ENCODE data around the gene C3orf22. TPM values are rescaled to one million over a fixed set of nuclear protein-coding genes. Genes with fewer than 3 reads are reported as not detected.
"Not testable (repeated sequence)": the region's sequence is repeated elsewhere in the genome, so short reads cannot be mapped to it uniquely, and the experiment has no call there.

The C3orf22 gene, protein sequence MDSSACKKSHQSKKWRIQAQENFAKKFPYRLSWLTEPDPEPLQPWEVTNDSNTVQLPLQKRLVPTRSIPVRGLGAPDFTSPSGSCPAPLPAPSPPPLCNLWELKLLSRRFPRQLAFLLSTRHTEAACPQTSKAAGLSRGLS
- not detected in 2 replicates for total RNA-seq (2014; rRNA removed; shearing (Covaris generic); ENCODE audit: low replicate concordance)

DNA sequence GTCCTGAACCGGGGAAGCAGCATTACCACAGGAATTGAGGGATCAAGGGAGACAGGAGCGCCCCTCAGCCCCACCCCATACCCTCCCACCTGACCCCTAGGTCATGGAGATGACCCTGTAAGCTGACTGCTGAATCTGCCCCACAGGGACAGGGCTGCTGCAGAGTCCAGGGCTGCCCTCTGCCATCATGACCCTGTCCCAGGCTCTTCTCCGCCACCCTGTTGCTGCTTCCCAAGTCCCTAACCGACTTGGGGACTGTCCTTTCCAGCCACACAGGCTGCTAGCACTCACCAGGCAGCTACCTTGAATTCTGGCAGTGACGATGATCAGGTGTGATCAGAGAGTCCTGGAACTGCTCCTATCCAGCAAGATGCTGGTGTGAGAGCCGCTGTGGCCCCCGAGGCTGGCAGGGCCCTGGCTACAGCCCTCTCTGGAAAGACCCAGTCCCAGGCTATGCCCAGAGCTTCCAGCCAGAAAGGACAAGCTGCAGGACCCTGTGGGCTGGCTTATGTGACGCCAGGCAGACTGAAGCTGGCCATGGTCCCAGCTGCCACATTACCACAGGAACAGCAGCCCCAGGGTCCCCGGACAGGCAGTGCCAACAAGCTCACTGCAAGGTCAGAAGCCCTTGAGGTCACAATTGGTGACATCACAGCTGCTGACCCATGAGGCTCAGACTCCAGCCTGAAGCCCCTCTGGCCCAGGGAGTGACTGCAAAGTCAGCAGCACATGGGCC, at the start of gene C3orf22:
TSS of gene C3orf22 (minus strand) at position 597 of the 736 bp plus-strand sequence. CDS start 5,542 bp downstream, outside the sequence.
- in situ Hi-C loops (cut with HindIII; ENCODE audit: low pct_unique_long_range_greater_than_20kb, low sequenced_read_pairs) = no loop called here
- DNase-seq (ENCODE audit: low read depth) = no peak

DNA sequence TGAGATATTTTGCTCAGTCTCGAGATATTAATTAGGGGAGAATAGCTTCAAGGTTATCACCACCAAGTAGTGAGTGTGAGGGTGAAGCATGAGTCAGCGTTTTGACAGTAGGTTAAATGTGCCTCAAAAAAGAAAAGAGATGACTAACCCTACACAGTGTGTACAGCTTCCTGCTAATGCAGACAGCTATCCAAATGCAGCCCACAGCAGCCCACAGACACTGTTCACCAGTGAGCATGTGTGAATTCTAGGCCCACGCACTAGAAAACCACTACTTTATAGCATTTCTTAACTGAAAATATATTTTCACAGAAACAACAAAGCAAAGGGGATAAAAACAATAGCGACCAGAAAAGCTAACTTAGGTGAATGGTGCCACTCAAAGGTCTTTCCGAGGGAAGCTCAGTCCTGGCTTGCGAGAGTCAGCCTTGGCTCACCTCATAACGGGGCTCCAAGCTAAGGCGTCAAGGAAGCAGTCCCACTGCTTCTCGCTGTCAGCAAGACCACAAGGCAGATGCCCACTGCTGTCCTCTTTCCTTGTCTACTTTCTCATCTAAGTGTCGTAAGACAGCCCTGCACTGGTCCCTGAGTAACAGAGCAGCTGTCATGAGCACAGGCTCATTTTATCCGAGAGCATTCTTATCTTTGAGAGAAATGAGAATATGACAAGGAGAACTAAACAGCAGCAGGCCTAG, 48.6 kb upstream of the C3orf22 start:
- in situ Hi-C loops (cut with HindIII; ENCODE audit: low pct_unique_long_range_greater_than_20kb, low sequenced_read_pairs) = no loop called here
- peak; percentile 5 for DNase-seq (ENCODE audit: low read depth)

DNA sequence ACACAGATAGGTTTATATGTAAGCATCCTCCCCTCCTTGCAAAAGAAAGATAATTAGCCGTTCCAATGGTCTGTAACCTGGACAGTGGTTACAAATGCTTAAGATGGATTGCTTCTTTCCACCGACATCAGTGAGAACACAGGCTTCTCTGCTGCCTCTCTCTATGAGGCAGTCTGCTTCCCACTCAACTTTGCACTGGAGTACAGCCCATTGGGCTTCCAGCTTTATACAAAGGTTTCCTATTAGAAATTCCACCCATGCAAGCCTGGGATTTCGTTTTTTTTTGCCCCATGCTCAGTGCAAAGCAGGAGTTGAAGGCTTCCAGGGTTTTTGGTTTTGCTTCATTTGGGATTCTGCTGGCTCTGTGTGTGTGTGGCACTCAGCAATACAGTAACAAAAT, 47.3 kb upstream of the C3orf22 start:
- in situ Hi-C loops (cut with HindIII; ENCODE audit: low pct_unique_long_range_greater_than_20kb, low sequenced_read_pairs) = no loop called here
- no peak for DNase-seq (ENCODE audit: low read depth)

DNA sequence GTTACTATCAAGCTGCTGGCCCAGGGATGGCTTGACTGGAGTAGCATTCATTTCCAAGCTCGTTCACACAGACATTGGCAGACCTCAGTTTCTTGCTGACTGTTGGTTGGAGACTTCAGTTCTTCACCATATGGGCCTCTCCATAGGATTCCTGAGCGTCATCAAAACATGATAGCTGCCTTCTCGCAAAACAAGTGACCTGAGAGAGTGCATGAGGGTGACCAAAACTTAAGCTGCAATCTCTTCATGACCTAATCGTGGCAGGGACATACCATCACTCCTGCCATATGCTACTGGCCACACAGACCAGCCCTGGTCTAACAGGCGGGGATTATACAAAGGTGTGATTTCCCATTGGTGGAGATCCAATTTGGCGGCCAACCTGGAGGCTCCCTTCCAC, 46.0 kb upstream of the C3orf22 start:
- no peak for DNase-seq (ENCODE audit: low read depth)
- in situ Hi-C loops (cut with HindIII; ENCODE audit: low pct_unique_long_range_greater_than_20kb, low sequenced_read_pairs) = no loop called here

DNA sequence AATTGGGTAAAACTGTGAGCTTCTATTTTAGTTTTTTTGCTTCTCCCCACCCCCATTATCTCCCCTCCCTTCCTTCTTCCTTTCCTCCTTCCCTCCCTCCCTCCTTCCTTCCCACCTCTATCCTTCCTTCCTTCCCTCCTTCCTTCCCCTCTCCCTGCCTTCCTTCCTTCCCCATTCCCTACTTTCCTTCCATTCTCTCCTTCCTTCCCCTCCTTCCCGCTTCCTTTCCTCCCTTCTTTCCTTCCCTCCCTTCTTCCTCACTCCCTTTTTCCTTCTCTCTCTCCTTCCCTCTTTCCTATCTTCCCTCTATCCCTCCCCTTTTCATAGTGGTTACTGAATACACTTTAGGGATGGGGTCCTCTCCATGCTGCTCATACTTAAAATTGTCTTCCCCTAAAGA, 40.4 kb upstream of the C3orf22 start:
- in situ Hi-C loops (cut with HindIII; ENCODE audit: low pct_unique_long_range_greater_than_20kb, low sequenced_read_pairs) = no loop called here

DNA sequence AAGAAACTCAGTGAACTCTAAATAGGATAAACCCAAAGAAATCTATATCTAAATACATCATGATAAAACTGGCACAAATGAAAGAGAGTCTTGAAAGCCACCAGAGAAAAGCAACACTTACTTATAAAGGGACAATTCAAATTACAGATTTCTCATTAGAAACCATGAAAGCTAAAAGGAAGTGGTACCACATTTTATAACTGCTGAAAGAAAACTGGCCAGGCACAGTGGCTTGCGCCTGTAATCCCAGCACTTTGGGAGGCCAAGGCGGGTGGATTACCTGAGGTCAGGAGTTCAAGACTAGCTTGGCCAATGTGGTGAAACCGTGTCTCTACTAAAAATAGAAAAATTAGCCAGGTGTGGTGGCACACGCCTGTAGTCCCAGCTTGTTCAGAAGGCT, 36.7 kb upstream of the C3orf22 start:
- in situ Hi-C loops (cut with HindIII; ENCODE audit: low pct_unique_long_range_greater_than_20kb, low sequenced_read_pairs); DNase-seq (ENCODE audit: low read depth): not testable (repeated sequence)

More for the DNA sequence above, 40.4 kb upstream of the C3orf22 start:
- no peak for DNase-seq (ENCODE audit: low read depth)

DNA sequence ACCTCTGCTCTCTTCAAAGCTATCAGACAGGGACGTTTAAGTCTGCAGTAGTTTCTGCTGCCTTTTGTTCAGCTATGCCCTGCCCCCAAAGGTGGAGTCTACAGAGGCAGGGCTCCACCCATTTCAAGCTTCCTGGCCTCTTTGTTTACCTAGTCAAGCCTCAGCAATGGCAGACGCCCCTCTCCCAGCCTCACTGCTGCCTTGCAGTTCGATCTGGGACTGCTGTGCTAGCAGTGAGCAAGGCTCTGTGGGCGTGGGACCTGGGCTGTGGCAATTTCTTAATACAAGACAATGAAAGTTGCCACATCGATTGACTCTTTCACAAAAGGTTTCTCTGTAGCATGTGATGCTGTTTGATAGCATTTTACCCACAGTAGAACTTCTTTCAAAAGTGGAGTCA, 32.8 kb upstream of the C3orf22 start:
- DNase-seq (ENCODE audit: low read depth); in situ Hi-C loops (cut with HindIII; ENCODE audit: low pct_unique_long_range_greater_than_20kb, low sequenced_read_pairs): not testable (repeated sequence)

DNA sequence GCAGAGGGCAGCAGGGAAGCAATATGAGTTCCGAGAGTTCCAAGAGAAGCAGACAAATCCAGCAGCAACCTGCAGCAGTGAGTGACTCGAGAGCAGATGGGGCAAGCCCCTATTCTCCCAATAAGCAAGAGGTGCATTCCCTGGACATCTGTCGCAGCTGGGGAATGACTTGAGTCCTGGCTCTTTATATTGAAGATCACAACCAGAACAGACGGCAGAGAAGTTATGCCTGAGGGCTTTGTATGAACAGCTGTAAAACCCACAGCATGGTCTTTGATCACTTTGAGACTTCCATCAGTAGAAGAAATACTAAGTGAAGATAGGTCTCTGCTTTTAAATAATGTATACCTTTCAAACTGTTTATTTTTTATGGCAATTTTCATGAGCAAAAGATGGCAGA, 23.6 kb upstream of the C3orf22 start:
- no peak for DNase-seq (ENCODE audit: low read depth)
- in situ Hi-C loops (cut with HindIII; ENCODE audit: low pct_unique_long_range_greater_than_20kb, low sequenced_read_pairs) = no loop called here

DNA sequence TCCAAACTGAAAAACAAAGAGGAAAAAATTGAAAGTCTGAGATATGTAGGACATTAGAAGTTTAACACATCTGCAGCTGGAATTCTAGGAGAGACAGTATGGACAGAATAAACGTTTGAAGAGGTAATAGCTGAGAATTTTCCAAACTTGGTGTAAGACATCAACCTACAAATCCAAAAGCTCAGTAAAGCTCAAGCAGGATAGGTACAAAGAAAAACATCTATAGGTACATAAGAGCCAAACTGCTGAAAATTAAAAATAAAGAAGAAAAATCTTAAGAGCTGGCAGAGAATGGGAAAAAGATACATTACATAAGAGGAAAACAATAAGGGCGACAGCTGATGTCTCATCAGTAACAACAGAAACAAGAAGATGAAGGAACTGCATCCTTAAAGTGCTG, 22.8 kb upstream of the C3orf22 start:
- in situ Hi-C loops (cut with HindIII; ENCODE audit: low pct_unique_long_range_greater_than_20kb, low sequenced_read_pairs) = no loop called here

DNA sequence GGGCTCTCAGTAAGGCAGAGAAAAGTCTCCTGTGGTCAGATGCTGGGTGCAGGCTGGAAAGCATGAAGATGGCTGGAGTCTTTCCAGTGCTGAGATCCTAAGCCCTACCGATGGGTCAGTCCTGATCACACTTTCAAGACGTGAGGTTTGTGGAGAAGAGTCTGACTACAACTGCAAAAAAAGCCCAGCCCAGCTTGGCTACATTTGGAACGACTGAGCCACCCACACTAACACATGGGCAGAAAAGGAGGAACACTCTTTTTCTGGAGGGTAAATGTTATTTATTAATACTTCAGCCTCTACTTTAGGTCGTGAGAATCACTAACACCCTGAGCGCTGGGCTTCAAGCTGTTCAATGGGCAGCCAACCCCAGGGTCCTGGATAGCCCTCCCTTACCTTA, 22.0 kb upstream of the C3orf22 start:
- DNase-seq (ENCODE audit: low read depth) = no peak
- in situ Hi-C loops (cut with HindIII; ENCODE audit: low pct_unique_long_range_greater_than_20kb, low sequenced_read_pairs) = no loop called here

More for the DNA sequence above, 22.8 kb upstream of the C3orf22 start:
- no peak for DNase-seq (ENCODE audit: low read depth)

DNA sequence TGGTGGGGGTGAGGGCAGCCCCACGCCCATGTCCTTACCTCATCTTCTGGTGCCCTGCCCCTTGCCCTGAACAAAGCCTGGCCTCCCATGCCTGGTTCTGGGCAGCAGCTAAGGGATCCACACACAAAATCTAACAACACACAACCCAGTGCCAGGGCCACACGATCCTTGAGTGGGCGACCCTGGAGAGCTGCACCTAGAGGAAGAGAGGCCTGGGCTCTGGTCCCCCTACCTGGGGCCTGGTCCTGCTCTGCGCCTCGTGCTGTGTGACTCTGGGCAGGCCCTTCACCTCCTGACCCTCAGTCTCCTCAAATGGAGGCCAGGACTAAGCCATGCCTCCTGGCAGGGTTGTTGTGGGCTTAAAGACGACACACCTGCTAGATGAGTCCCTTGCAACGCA, 20.0 kb upstream of the C3orf22 start:
- in situ Hi-C loops (cut with HindIII; ENCODE audit: low pct_unique_long_range_greater_than_20kb, low sequenced_read_pairs) = no loop called here
- DNase-seq (ENCODE audit: low read depth) = no peak

DNA sequence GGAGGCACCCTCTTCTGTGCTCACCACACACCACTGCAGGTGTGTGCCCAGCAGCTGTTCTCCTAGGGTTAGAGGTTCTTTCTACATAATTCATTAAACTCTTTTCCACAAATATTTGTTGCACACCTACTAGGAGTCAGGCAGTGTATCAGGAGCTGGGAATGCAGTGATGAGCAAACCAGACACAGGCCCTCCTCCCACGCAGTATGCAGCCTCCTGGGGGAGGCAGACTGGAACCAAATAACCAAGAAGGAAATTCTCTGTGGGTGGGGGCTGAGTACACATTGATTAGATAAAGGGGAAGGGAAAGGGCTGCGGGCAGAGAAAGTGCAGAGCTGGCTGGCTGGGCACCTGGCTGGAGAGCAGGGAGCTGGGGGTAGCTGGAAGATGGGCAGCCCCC, 18.5 kb upstream of the C3orf22 start:
- in situ Hi-C loops (cut with HindIII; ENCODE audit: low pct_unique_long_range_greater_than_20kb, low sequenced_read_pairs) = no loop called here
- DNase-seq (ENCODE audit: low read depth) = no peak

DNA sequence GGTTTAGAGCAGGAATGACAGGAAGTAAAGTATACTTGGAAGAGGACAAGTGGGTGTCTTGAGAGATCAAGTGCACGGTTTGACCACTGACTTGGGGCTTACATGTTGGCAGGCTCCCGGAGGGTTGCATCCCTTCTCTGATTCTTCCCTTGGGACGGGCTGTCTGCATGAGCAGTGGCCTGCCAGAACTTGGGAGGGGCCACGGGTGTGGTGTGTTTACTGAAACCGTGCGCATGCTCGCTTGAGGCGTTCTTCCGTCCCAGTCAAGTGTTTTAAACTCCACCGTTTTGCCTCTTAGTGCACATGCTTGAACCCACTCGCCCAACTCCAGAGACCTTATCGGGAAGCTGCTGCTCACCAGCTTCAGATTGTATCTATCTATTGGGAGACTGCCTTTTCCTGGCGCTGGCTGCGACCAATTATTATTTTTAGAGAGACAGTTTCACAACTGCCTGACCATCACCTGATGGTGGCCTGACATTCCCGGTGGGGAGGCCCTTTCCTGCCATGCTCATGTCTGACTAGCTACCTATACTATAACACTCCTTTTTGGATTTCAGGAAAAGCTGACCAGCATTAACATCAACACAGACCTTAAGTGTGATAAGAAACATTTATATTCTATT, 14.9 kb upstream of the C3orf22 start:
- in situ Hi-C loops (cut with HindIII; ENCODE audit: low pct_unique_long_range_greater_than_20kb, low sequenced_read_pairs) = no loop called here
- no peak for DNase-seq (ENCODE audit: low read depth)

DNA sequence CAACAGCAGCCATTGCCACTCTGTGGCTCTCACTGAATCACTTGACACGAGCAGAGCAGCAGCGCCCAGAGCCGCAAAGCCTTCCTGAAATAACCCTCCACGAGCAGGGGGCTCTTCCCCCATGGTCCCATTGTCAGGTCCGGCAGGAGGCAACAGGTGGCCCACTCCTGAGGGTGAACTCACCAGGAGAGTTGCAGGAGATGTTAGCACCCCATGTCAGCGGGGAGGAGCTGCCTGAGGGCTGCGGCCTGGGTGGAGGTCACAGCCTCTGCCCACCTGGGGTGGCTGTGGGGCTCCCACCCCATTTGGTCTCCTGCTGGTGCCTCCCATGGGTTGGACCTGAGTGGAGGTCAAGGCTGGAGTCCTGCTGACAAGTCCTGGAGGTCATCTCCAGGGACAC, 12.3 kb upstream of the C3orf22 start:
- DNase-seq (ENCODE audit: low read depth) = no peak
- in situ Hi-C loops (cut with HindIII; ENCODE audit: low pct_unique_long_range_greater_than_20kb, low sequenced_read_pairs) = no loop called here

DNA sequence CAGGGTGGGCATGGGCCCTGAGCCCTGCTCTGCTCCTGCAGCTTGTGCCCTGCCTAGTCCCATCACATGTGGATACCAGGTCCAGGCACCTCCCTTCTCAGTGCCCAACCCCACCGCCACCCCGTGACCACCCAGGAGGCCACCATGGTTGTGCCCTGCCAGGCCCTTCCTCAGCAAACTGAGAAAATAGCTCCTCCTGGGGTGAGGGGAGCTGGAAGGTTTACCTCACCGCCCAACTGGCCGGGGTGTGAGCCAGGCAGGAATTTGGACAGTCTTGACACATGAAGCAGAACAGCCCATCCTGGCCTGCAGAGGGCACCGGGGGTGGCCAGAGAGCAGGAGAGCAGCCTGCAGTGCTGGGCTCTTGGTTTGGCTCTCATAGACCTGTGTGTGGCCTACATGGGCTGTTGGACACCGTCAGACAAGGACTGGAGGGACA, 11.4 kb upstream of the C3orf22 start:
- DNase-seq (ENCODE audit: low read depth) = no peak
- in situ Hi-C loops (cut with HindIII; ENCODE audit: low pct_unique_long_range_greater_than_20kb, low sequenced_read_pairs) = no loop called here

DNA sequence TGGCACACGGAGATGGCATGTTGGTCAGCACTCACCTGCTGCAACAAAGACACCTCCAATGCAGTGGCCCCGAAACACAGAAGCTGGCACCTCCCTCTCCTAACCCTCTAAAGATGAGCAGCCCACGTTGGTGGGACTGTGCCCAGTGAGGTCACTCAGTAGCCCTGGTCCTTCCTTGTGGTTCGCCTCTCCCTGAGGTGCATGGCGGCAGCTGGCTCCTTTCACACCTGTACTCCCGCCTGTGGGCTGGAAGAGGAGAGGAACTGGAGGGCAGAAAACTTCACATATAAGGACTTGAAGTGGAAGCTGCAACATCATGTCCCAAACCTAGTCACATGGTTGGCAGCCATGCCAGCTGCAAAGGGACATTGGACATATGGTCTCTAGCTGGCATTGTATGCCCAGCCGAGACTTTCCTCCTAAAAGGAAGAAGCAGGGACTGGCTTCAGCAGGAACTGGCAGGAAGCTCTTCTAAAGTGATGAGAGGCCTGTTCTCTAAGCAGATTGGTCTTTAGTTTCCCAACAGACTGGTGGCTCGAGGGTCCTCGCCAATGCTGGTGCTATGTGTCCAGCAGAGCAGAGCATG, 10.8 kb upstream of the C3orf22 start:
- in situ Hi-C loops (cut with HindIII; ENCODE audit: low pct_unique_long_range_greater_than_20kb, low sequenced_read_pairs) = no loop called here
- DNase-seq (ENCODE audit: low read depth) = no peak

DNA sequence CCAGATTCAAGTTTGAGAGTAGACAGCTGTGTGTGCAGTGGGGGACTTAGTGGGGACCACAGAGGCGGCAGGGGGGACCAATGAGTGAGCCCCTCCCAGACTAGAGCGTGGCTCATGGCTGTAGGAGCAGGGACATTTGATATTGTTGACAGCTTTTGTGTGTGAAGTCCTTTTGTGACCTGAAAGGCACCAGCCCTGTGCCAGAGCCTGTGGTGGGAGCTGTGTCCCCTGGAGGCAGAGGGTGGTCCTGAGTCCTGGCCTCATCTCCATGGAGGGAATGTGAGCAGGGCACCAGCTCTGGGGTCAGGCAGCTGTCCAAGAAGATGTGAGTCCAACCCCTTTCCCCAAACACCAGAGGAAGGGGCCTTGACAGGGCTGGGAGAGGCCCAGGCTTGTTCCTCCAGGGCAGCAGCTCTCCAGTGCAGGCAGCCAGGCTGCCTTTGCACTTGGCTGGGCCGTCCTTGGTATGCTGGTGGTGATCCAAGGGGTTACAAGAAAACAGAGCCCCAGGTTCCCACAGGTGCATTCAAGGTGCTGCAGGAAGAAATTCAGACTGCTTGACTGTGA, 10.1 kb upstream of the C3orf22 start:
- in situ Hi-C loops (cut with HindIII; ENCODE audit: low pct_unique_long_range_greater_than_20kb, low sequenced_read_pairs) = no loop called here

DNA sequence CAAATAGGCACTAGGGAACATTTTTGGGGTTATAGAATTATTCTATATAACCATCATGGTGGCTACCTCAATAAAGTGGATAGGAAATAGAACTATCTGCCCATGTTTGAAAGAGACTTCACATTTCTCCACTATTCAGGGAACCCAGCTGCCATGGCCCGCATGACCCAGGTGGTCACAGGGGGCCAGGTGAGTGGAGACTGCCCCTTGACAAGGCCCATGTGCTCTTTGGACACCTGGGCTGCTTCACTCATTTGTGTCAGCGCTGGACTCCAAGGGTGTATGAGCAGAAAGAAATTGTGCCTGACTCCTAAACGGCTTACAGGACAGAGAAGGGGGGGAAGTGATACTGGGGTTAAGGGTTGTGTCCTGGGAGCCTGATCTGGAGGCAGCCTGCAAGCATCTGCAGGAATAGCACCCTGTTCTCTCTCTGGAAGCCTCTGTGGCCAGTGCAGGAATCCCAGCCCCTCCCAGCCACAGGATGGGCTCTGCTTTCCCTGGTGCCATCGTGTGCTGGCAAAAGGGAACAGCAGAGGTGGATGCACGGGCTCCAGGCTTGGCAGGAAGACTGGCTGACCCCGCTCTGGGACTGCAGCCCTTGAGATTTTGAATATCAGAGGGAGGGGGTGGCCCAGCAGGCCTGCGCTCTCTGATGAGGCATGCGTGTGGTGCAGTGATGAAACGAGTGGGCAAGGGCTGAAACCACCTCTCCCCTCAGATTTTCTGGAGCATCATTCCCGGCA, 9.1 kb upstream of the C3orf22 start:
- in situ Hi-C loops (cut with HindIII; ENCODE audit: low pct_unique_long_range_greater_than_20kb, low sequenced_read_pairs) = no loop called here
- no peak for DNase-seq (ENCODE audit: low read depth)

More for the DNA sequence above, 10.1 kb upstream of the C3orf22 start:
- no peak for DNase-seq (ENCODE audit: low read depth)

Data from Caki2 (cell line).